ENCODE data around the gene PDCD1LG2. TPM values are rescaled to one million over a fixed set of nuclear protein-coding genes. Genes with fewer than 3 reads are reported as not detected.
"Not testable (repeated sequence)": the region's sequence is repeated elsewhere in the genome, so short reads cannot be mapped to it uniquely, and the experiment has no call there.

PDCD1LG2 gene
- total RNA-seq, 2 donors from 2014 or later, result 2.2 to 2.9 TPM

DNA sequence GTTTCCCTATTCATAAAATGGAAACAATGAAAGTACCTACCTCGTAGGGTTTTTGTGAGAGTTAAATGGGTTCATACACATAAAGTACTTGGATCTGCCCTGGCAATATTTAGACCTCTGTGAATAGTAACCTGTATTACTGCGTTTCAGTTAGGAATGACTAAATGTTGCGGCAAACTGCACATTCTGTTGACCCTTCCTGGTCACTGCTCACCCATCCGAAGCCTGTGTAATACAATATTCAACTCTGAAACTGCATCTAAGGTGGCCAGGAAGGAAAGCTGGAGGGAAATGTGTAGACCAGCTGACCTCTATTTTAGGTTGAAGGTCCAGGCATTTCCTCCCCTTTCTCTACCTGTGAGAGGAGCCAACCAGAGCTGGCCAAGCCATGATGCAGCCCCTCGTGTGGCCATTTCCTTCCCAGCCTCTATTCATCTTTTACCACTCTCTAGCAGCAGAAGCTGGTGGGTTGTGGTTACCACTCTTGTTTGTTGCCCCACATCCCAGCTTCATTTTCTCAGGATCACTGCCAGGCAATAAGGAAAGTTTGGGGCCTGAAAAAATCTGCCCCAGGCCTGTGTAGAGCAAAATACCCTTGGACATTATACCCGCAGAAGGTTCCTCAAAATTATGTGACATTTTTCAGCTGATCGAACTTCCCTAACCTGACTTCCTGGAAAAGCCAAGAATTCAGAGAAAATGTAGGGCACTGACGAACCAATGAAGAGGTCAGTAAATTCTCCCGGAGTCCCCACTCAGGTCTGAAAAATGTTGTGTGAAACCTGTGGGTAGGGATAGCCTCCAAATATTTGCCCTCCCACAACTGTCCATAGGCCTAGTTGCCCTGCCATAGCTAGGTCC, 20.5 kb upstream of the PDCD1LG2 start:
- TF ChIP-seq, protein P1, sequence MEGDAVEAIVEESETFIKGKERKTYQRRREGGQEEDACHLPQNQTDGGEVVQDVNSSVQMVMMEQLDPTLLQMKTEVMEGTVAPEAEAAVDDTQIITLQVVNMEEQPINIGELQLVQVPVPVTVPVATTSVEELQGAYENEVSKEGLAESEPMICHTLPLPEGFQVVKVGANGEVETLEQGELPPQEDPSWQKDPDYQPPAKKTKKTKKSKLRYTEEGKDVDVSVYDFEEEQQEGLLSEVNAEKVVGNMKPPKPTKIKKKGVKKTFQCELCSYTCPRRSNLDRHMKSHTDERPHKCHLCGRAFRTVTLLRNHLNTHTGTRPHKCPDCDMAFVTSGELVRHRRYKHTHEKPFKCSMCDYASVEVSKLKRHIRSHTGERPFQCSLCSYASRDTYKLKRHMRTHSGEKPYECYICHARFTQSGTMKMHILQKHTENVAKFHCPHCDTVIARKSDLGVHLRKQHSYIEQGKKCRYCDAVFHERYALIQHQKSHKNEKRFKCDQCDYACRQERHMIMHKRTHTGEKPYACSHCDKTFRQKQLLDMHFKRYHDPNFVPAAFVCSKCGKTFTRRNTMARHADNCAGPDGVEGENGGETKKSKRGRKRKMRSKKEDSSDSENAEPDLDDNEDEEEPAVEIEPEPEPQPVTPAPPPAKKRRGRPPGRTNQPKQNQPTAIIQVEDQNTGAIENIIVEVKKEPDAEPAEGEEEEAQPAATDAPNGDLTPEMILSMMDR (IDR thresholded peaks at IDR 0.05), result no peak
- DNase-seq (ENCODE audit: low spot score), result no peak
- Histone ChIP-seq H3K9me3 (no peaks in the 10 kb centered on the region), H3K27ac (no peak overlapping the region), H3K27me3 (no peaks in the 10 kb centered on the region), H3K36me3 (no peaks in the 10 kb centered on the region), H3K4me3 (no peak overlapping the region), H3K4me1 (no peaks in the 10 kb centered on the region)

DNA sequence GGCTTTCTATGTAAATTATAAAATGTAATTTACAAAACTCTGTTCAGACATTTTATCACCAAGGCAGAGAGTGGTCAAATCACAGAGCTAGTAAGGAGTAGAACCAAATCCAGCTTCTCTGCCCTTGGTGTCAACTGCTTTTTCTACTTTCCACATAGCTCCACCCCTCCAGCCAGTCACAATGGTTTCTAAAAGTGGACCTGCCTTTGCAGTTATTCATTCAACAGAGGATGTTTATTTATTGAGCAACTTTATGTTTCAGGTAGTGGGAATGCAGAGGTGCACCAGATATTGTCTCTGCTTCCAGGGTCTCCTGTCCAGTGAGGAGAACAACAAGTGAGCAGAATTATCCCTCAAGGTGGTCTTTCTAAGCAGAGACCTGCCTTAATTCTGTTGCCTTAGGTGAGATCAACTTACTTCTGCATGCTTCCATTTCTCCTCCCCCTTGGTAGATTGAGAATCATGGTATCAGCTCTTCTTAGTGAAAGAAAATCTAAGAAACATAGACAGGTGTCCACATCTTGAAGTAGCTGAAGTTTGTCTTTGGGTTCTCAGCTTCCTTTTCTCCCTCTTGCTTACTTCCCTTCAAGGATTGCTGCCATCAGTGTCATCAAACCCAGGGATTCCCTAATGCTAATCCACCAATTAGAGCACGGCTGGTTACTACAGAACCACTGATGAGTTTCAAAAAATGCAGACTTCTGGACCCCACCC, 17.2 kb upstream of the PDCD1LG2 start:
- no peaks in the 10 kb centered on the region for H3K36me3 ChIP-seq
- TF ChIP-seq, protein P1 (IDR thresholded peaks at IDR 0.05), result no peak
- H3K27ac ChIP-seq, result no peak overlapping the region
- H3K4me1 ChIP-seq, result no peaks in the 10 kb centered on the region
- no peak overlapping the region for H3K4me3 ChIP-seq
- no peaks in the 10 kb centered on the region for H3K9me3 ChIP-seq
- H3K27me3 ChIP-seq, result no peaks in the 10 kb centered on the region
- no peak for DNase-seq (ENCODE audit: low spot score)

DNA sequence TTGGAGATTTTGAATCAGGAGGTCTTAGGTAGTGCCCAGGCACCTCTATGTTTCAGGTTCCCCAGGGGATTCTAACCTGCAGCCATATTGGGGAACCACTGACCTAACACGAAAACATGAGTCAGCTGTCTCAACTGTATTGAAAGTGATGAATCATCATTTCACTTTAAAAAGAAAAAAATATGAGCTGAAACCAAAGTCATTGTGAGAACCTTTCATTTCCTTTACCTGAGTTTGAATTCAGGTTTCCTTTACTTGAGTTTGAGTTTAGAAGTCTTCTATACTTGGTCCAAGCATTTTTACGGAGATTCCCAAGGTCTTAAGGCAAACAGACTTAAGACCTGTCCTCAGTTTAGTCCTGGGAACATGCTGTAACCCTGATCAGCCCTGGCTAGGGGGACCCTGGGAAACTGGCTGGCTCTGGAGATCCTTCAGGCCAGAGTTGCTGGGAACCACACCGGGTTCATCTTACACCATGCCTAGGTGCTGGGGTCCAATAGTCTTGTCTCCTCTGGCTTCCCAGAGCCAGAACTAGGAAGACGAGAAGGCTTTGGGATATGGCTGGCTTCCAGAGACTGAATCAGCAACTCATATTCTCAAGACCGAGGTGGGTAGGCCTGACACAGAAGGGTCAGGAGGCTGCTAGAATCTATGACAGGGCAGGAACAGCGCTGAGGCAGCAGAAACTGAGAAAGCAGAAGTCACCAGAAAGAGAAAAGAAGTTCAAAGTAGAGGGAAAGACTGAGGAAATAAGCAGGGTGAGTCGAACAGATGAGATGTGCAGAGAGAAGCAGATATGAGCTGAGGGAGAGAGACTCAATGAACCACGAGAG, 16.4 kb upstream of the PDCD1LG2 start:
- H3K27ac ChIP-seq, result peak overlapping the region in 1 of 2 donors; percentile 29
- no peaks in the 10 kb centered on the region for H3K36me3 ChIP-seq
- H3K4me3 ChIP-seq, result no peak overlapping the region
- H3K9me3 ChIP-seq, result no peaks in the 10 kb centered on the region
- H3K4me1 ChIP-seq, result no peaks in the 10 kb centered on the region
- no peak for DNase-seq (ENCODE audit: low spot score)
- TF ChIP-seq, protein P1 (IDR thresholded peaks at IDR 0.05), result no peak
- no peaks in the 10 kb centered on the region for H3K27me3 ChIP-seq

DNA sequence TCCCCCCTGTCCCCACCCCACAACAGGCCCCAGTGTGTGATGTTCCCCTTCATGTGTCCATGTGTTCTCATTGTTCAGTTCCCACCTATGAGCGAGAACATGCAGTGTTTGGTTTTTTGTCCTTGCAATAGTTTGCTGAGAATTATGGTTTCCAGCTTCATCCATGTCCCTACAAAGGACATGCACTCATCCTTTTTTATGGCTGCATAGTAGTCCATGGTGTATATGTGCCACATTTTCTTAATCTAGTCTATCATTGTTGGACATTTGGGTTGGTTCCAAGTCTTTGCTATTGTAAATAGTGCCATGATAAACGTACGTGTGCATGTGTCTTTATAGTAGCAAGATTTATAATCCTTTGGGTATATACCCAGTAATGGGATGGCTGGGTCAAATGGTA, 15.6 kb upstream of the PDCD1LG2 start:
- not testable (repeated sequence) for H3K9me3 ChIP-seq; H3K27me3 ChIP-seq; H3K4me3 ChIP-seq; DNase-seq (ENCODE audit: low spot score); H3K36me3 ChIP-seq; H3K27ac ChIP-seq; H3K4me1 ChIP-seq

DNA sequence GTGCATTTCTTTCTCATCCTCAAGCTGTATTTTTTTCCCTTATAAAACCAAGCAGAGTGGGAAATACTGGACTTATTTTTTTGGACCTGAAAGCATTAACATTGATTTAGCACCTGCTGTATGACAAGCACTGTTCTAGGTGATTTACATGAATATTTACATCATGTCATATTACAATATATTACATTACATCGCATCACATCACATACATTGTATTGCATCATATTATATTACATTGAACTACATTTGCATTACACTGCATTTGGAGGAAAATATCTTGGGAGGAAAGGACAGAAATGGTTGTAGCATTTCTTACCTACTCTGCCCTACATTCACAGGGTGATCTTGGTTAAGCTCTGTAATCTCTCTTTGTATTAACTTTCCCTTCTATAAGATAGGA, 11.2 kb upstream of the PDCD1LG2 start:
- peak overlapping the region; percentile 82 to 87 for H3K27ac ChIP-seq
- TF ChIP-seq, protein P1 (IDR thresholded peaks at IDR 0.05), result no peak

More for the DNA sequence above, 11.2 kb upstream of the PDCD1LG2 start:
- Histone ChIP-seq H3K4me1 (peaks cover 0 to 37% of the 10 kb centered on the region in 2 donors), H3K9me3 (no peaks in the 10 kb centered on the region), H3K27me3 (no peaks in the 10 kb centered on the region), H3K4me3 (no peak overlapping the region), H3K36me3 (no peaks in the 10 kb centered on the region)
- no peak for DNase-seq (ENCODE audit: low spot score)
